Prostate gland (tissue), 2 donors: ENCODE results near the gene PLCB2. TPM values are rescaled to one million over a fixed set of nuclear protein-coding genes. Genes with fewer than 3 reads are reported as not detected.

Source experiments
- DNase-seq: peaks from one replicate; pipeline ENCODE4 v3.0.0-alpha.2; 2019; ENCODE audit warnings: low spot score
- H3K27ac ChIP-seq, 2 donors: fragments of 200-600 bp; sonication (generic); 2 replicates each; pipeline ENCODE4 v1.5.1; 2017 to 2019
- H3K27me3 ChIP-seq: fragments of 200-600 bp; sonication (generic); replicated peaks from 2 replicates; pipeline ENCODE4 v1.5.1; 2019; ENCODE audit not compliant: insufficient read depth
- H3K36me3 ChIP-seq, 2 donors: fragments of 200-600 bp; sonication (generic); 1 replicate in 1 of 2; 2 replicates in 1 of 2; pipeline versions ENCODE4 v1.5.1 to v1.8.1; 2017 to 2019
- H3K4me1 ChIP-seq: fragments of 200-600 bp; sonication (generic); replicated peaks from 2 replicates; pipeline ENCODE4 v1.5.1; 2019
- H3K4me3 ChIP-seq, 2 donors: fragments of 200-600 bp; sonication (generic); 2 replicates each; pipeline ENCODE4 v1.5.1; 2017 to 2019
- H3K9me3 ChIP-seq: fragments of 200-600 bp; sonication (generic); 2 replicates; pipeline ENCODE4 v1.5.1; 2017
- POLR2A ChIP-seq: fragments of 450-650 bp; IDR thresholded peaks from one replicate; pipeline ENCODE4 v1.6.1; 2016; ENCODE audit warnings: antibody characterized with exemption, mild to moderate bottlenecking
- POLR2AphosphoS5 ChIP-seq: sonication (generic); formaldehyde crosslinking; IDR thresholded peaks from one replicate; pipeline ENCODE4 v1.6.1; 2017; ENCODE audit warnings: antibody characterized with exemption
- WGBS: methylation state at CpG from one replicate; pipeline ENCODE4 v1.1.5; 2018; 5-methylcytosine and 5-hydroxymethylcytosine counted together
- intact Hi-C: fragments of 100-400 bp; cut with DNase I; formaldehyde crosslinking; loops from one replicate; pipeline ENCODE4 v1.14.2; 2022
- total RNA-seq, 2 donors: library from RNA; depleted of rRNA; stranded (reverse); fragments of >200 nt; gene quantifications; one replicate each; pipeline ENCODE4 v1.1.0, GENCODE V29; 2016
- TF ChIP-seq, protein P1 (sequence below), 4 experiments: fragments of 200-600 bp in 2 of 4; fragments of 450-650 bp in 2 of 4; sonication (generic) in 2 of 4; IDR thresholded peaks; 1 replicate in 3 of 4; 2 replicates in 1 of 4; pipeline ENCODE4 v1.5.1; 2016 to 2019; ENCODE audit warnings: antibody characterized with exemption in 4 of 4, mild to moderate bottlenecking in 2 of 4, moderate library complexity in 2 of 4

The PLCB2 gene
- total RNA-seq, 2 donors from 2014 or later, result 1.5 to 13.0 TPM

DNA sequence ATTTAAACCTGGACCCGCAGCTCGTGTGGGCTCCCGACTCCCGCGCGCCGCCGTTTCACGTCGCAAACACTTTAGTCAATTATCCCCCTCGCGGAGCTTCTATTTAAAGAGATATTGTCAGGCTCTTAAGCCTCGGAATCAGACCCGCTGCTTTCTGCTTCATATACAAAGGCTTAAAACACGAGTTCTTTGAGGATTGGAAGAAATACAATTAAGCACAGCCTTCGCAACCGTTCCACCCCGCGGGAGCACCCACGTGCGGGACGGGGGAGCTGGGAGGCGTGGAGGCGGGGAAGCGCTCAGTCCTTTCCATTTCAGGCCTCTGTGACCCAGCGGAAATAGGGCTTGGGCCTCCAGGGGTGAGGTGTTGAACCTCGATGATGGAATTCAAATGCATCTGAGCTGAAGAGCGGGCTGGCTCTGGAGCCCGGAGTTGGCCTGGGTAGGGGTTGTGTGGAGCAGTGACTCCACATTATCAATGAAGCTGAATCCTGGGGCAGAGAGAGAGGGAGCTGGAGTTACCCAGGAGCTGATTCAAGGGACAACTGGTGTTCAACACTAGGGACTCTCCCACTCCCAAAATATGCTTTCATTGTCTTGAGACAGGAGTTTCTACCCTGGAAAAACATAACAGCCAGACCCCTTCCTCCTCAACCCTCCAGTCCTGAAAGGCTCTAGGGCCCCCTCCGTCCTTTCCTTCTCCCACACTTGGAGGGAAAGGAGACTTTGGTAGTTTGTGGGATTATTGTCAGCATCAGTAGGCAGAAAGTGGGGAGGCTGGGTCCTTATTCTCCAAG lies 27.3 kb downstream of the PLCB2 start:
- TF ChIP-seq POLR2A, result no peak
- TF ChIP-seq POLR2AphosphoS5, result no peak
- TF ChIP-seq, protein P1, sequence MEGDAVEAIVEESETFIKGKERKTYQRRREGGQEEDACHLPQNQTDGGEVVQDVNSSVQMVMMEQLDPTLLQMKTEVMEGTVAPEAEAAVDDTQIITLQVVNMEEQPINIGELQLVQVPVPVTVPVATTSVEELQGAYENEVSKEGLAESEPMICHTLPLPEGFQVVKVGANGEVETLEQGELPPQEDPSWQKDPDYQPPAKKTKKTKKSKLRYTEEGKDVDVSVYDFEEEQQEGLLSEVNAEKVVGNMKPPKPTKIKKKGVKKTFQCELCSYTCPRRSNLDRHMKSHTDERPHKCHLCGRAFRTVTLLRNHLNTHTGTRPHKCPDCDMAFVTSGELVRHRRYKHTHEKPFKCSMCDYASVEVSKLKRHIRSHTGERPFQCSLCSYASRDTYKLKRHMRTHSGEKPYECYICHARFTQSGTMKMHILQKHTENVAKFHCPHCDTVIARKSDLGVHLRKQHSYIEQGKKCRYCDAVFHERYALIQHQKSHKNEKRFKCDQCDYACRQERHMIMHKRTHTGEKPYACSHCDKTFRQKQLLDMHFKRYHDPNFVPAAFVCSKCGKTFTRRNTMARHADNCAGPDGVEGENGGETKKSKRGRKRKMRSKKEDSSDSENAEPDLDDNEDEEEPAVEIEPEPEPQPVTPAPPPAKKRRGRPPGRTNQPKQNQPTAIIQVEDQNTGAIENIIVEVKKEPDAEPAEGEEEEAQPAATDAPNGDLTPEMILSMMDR (IDR thresholded peaks at IDR 0.05), result no peak
- peaks cover 12% of the 10 kb centered on the region for H3K27me3 ChIP-seq

DNA sequence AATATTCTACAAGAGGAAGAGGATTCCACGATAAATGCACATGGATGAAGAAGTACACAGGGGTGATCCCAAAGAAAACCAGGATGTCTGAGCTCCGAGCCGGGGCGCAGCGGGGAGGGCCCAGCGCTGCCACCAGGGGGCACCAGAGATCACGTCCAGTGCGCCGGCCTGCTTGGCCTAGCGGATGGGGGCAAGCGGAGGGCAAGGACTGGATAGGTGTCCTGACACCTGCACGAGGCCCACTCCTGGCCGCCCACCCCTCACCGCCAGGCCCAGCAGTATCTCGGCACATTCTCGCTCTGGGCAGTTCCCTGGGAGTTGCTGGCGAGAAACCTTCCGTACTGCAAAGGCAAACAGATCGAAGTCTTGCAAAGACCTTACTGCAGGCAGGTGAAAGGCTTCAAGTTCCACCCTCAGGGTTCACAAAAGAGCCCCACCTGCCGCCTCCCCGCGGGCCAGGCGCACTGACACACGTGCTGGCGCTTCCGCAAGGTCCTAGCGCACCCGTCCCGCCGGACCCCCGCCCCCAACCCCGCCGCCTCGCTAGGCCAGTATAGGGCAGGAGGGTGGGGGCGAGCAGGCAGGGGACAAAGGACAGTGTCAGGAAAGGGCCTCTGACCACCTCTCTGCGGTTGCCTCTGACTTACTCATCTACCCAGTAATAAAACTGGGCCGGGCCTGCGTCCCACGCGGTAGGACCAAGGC lies 28.1 kb downstream of the PLCB2 start:
- Histone ChIP-seq H3K36me3 (no peaks in the 10 kb centered on the region), H3K9me3 (no peaks in the 10 kb centered on the region), H3K27ac (no peak overlapping the region), H3K4me3 (no peak overlapping the region), H3K27me3 (peaks cover 12% of the 10 kb centered on the region), H3K4me1 (no peaks in the 10 kb centered on the region)
- DNase-seq, result peak; percentile 51
- 17% methylated on average over 40 of the region's 40 CpGs for WGBS
- intact Hi-C loops, result loop anchor here (1.0 to 10.0 kb wide), 3 partner anchors 58 to 143 kb away; no protein-coding TSS in a partner anchor
- TF ChIP-seq, protein P1 (IDR thresholded peaks at IDR 0.05), result peak; percentile 91 to 97 (median 96)
- TF ChIP-seq POLR2AphosphoS5 (peak; percentile 29), POLR2A (no peak)

More for the DNA sequence above, 27.3 kb downstream of the PLCB2 start:
- H3K36me3 ChIP-seq, result no peaks in the 10 kb centered on the region
- H3K27ac ChIP-seq, result no peak overlapping the region
- H3K4me1 ChIP-seq, result no peaks in the 10 kb centered on the region
- intact Hi-C loops, result loop anchor here (10.0 kb wide), 1 partner anchor 84 kb away; no protein-coding TSS in a partner anchor
- no peak overlapping the region for H3K4me3 ChIP-seq
- WGBS, result 56% methylated on average over 30 of the region's 30 CpGs
- H3K9me3 ChIP-seq, result no peaks in the 10 kb centered on the region
- no peak for DNase-seq

DNA sequence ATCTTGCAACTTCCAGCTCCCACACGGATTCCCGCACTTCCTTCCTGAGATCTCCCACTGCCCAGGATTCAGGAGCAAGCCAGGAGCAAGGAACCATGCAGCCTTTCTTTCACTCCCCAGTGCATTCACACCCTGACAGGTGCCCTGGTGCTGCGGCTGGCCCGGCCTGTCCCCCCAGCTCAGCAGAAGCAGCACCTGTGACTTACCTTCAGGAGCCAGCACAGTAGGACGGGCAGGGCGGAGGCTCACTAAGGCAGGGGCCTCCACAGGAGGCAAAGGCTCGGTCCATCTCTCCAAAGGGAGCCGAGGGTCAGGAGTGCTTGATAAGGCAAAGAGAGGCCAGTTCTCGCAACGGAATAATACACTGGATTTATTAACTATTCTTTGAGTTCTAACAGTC lies 29.7 kb downstream of the PLCB2 start:
- Histone ChIP-seq H3K36me3 (no peaks in the 10 kb centered on the region), H3K27me3 (peaks cover 9% of the 10 kb centered on the region), H3K9me3 (no peaks in the 10 kb centered on the region), H3K4me3 (no peak overlapping the region), H3K27ac (no peak overlapping the region), H3K4me1 (no peaks in the 10 kb centered on the region)
- intact Hi-C loops, result loop anchor here (5.0 kb wide), 1 partner anchor 59 kb away; no protein-coding TSS in a partner anchor
- no peak for TF ChIP-seq POLR2A
- TF ChIP-seq POLR2AphosphoS5, result no peak
- TF ChIP-seq, protein P1 (IDR thresholded peaks at IDR 0.05), result no peak
- no peak for DNase-seq
- 80% methylated on average over 10 of the region's 10 CpGs for WGBS

DNA sequence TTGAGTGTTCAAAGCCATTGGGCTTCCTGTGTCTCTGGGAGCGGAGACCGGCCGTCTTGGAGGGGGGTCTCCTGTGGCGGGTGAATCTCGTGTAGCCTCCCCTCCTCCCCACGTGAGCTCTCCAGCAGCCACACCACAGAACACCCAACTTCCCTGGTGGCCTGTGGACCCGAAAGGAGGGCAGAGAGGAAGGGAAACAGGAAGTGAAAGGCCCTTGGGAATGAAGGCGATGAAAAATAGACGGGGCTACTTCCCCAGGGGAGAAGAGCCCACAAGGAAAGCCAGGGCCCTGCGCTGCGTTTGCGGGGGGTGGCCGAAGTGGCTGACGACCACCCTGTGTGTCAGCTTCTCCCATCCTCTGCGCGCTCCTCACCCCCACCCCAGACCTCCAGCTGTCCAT lies 30.3 kb downstream of the PLCB2 start:
- H3K27me3 ChIP-seq, result peaks cover 8% of the 10 kb centered on the region
- H3K36me3 ChIP-seq, result no peaks in the 10 kb centered on the region
- 65% methylated on average over 16 of the region's 16 CpGs for WGBS
- no peak overlapping the region for H3K4me3 ChIP-seq
- no peak for DNase-seq
- intact Hi-C loops, result loop anchor here (5.0 kb wide), 1 partner anchor 60 kb away; no protein-coding TSS in a partner anchor
- no peaks in the 10 kb centered on the region for H3K9me3 ChIP-seq
- H3K4me1 ChIP-seq, result no peaks in the 10 kb centered on the region
- no peak overlapping the region for H3K27ac ChIP-seq
- TF ChIP-seq POLR2AphosphoS5, result no peak

DNA sequence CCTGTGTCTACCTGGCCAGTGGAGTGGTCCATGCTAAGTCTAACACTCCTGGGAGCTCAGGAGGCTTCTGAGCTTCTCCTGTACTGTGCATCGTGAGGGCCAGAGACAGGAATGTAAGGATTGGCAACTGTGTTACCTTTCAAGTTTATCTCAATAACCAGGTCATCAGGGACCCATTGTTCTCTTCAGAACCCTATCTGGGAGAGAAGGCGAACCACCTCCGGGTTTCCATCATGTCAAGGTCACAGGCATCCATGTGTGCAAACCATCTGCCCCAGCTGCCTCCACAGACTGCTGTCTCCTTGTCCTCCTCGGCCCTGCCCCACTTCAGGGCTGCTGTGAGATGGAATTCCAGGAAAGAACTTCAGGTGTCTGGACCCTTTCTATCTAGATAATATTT lies 30.8 kb downstream of the PLCB2 start:
- Histone ChIP-seq H3K4me1 (no peaks in the 10 kb centered on the region), H3K4me3 (no peak overlapping the region), H3K27me3 (peaks cover 8% of the 10 kb centered on the region), H3K36me3 (no peaks in the 10 kb centered on the region), H3K9me3 (no peaks in the 10 kb centered on the region), H3K27ac (no peak overlapping the region)
- no peak for TF ChIP-seq POLR2AphosphoS5
- TF ChIP-seq, protein P1 (IDR thresholded peaks at IDR 0.05), result no peak
- no peak for DNase-seq
- intact Hi-C loops, result loop anchor here (5.0 kb wide), 1 partner anchor 60 kb away; no protein-coding TSS in a partner anchor
- WGBS, result 70% methylated on average over 4 of the region's 4 CpGs
